ENCODE data around the gene POLR2L. TPM values are rescaled to one million over a fixed set of nuclear protein-coding genes. Genes with fewer than 3 reads are reported as not detected.

POLR2L gene
- total RNA-seq, 1 donor from 2014 or later, result 108 TPM

DNA sequence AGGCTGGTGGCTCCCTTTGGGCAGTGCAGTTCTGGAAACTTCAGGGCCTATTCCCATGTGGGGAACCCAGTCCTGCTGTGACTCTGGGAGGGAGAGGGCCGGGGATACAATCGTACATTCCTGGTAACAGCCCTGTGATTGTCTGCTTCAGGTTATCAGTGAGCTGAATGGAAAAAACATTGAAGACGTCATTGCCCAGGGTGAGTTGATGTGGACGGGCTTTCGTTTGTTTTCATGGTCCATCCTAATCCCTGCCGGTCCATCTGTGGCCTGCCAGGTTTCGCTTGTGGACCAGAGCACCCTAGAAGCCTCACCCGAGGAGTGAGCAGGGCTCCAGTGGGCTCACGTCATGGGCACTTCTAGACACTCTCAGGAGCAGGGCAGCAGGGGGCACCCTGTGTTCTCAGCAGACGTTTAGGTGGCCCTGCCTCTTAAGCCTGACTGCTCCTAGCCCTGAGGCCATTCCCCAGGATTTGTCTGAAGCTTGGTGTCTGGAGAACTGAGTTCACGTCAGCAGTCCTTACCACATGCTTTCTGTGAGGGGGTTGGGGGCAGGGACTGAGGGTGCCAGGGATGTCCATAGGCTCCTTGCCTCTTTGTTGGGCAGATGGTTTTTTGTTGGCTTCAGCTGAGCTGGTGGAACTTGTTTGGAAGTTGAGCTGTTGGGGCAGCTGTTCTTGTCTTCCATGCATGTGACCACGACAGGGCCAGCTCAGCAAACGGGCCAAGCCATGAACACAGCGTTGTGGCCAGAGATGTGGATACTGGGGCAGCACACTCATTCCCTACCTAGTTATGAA lies 30.7 kb downstream of the POLR2L start:
- DNase-seq (ENCODE audit: low spot score), result no peak

GRCh38 chr11:810040-810567 lies 32.2 kb downstream of the POLR2L start:
- no peak for DNase-seq (ENCODE audit: low spot score)

DNA sequence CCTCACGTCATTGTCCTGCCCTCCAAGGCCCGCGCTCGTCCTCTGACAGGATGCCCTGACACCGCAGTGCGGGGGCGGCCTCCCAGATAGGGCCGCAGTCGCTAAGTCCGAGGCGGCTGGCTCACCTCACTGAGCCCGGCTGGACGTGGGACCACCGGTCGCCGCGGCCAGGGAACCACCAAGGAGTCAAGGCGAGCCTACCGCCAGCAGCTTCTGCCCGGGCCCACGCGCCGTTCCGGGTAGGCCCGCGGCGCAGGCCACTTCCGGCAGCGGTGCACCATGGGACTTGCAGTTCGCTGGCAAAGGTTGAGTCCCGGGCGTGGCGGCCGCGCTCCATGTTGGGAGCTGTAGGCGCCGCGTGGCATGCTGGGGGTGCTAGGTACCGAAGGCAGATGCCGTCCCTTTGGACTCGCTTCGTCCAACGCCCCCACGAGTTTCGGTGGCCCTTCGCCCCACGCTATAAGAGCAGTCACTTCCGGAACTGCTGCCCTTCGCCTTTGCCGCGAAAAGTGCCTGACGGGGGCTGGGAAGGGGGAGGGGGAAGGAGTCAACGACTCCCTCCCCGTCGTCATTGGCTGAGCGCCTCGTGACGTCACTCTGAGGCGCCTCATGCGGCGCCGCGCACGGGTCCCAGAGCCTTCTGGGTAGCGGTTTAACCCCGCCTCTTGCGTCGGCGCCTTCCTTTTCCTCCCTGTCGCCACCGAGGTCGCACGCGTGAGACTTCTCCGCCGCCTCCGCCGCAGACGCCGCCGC lies 32.9 kb downstream of the POLR2L start, which contains the start of gene RPLP2:
Gene RPLP2, plus strand, starts transcription at position 681 of the 753 bp plus-strand sequence. CDS start 268 bp downstream, outside the sequence.
- peak; percentile 97 for DNase-seq (ENCODE audit: low spot score)

DNA sequence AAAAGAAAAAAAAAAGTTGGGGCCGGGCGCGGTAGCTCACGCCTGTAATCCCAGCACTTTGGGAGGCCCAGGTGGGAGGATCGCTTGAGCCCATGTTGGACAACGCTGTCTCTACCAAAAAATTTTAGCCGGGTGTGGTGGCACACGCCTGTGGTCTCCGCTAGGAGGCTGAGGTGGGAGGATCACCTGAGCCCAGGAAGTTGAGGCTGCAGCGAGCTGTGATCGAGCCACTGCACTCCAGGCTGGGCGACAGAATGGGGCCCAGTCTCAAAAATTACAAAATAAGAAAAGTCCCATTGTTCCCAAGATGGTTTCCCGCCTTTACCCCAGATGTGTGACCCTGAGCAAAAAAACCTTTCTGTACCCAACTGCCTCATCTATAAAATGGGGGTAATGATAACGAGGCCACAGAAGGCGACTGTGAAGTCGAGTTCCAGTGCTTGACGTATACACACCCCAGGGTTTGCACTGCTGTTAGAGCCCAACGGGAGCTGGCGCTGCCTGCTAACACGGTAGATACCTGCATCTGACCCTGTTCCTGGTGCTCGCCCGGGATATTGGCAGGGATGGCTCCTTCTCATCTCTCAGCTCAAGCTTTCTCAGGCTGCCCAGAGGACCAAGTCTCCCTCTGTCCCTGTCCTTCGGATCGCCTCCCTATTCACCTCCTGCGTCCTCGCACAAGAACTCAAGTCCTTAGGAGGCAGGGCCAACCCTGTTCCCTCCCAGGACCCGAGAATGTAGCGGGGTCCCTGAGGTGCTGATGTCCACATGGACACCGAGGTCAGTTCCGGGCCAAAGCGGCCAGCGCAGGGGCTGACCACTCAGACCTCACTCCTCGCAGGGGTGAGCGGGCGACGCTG lies 33.7 kb downstream of the POLR2L start:
- DNase-seq (ENCODE audit: low spot score), result no peak

GRCh38 chr11:804599-804964 lies 37.7 kb downstream of the POLR2L start:
- DNase-seq (ENCODE audit: low spot score), result no peak

- DNase-seq (ENCODE audit: low spot score), result no peak
Measured at GRCh38 chr11:803770-804598, 38.3 kb downstream of the POLR2L start.

GRCh38 chr11:803467-803742 lies 38.9 kb downstream of the POLR2L start:
- no peak for DNase-seq (ENCODE audit: low spot score)

DNA sequence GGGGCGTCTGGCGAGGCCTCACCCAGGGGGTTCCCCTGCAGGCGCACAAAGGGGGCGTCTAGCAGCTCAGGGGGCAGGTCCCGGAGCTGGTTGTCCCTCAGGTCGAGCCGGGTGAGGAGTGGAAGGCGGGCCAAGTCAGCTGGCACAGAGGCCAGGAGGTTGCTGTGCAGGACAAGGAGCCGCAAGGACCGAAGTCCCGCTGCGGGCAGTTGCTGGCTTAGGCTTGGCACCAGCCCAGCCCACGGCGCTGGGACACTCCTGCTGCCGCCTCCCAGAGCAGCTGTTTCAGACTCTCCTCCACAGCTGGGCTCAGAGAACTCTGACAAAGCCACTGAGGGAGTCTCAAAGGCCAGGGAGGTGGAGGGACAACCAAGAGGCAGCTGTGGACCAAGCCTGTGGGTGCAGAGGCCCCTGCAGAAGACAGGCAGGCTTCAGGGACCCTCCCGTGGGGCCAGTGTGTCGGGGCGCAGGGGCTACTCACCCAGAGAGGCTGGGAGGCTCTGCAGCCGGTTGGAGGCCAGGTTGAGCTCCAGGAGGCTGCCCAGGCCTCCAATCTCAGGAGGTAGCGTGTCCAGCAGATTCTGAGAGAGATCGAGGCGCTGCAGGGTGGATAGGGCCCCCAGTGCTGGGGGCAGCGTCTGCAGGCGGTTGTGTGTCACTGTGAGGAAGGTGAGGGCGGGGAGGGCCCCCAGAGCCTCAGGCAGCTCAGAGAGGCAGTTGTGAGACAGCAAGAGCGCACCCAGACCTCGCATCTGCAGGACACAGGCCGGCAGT lies 39.4 kb downstream of the POLR2L start:
- no peak for DNase-seq (ENCODE audit: low spot score)

DNA sequence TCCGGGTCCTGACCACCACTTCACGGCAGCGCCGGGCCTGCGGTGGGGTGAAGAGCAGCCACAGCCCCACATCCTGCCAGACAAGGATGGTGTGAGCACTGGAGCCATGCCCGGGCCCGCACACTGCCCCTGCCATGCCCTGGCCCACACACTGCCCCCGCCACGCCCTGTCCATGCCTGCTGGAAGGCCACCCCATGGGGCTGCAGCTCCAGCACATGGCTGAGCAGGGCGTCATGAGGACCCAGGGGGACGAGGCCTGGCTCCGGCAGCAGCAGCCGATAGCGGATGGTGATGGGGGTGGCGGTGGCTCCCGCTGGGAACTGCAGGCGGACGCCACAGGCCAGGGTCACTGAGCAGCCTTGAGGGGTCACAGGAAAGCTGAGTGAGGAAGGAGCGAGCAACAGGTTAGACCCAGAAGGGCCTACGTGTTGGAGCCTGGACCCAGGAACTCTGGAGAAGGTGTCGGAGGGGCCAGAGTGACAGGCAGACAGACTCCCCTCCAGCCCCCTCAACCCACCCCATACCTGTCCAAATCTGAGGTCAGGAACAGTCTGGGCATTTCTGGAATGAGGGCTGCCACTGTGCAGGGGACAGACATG lies 40.2 kb downstream of the POLR2L start:
- DNase-seq (ENCODE audit: low spot score), result no peak

DNA sequence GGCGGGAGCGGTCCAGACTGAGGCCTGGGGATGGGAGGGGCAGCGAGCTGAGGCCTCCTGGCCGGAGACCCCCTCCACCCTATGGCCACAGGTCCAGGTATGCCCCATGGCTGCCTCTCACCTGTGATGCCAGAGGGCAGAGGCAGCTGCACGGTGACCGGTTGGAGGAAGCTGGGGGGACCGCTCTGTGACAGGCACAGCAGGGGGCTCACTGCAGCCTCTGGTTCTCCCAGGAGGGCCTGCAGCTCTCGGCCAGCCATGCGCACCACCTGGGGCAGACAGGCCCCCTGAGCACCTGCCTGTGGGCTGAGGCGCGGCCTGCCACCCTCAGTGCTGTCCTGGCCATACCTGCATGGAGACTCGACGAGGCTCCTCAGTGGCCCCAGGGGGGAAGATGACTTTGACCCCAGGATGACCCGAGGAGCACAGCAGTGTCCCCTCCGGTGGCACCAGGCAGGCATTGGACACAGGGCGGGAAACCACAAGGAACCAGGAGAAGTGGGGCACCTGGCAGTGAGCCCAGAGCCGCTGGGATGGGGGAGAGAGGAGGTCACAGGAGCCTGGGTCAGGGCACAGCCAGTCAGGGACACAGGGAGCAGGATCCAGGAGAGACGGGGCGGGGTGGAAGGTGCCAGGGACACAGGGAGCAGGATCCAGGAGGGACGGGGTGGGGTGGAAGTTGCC lies 41.1 kb downstream of the POLR2L start:
- DNase-seq (ENCODE audit: low spot score), result no peak

DNA sequence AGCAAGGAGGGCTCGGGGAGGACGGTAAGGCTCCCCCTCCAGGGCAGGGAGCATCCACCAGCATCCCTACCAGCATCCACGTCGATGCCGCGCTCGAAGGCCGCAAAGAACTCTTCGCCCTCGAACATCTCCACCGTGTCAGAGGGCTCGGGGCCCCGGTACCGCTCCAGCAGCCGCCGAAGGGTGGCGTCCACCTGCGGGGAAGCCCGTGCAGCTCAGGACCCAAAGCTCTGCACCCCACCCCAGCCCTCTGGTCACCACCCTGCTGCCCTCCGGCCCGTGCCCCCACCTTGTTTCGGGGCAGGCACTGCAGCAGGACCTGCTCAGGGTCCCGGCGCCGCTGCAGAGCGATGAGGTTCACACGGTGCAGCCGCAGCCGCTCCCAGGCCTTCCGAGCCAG lies 41.9 kb downstream of the POLR2L start:
- DNase-seq (ENCODE audit: low spot score), result no peak

- DNase-seq (ENCODE audit: low spot score), result no peak
Measured at GRCh38 chr11:799641-800316, 42.5 kb downstream of the POLR2L start.

DNA sequence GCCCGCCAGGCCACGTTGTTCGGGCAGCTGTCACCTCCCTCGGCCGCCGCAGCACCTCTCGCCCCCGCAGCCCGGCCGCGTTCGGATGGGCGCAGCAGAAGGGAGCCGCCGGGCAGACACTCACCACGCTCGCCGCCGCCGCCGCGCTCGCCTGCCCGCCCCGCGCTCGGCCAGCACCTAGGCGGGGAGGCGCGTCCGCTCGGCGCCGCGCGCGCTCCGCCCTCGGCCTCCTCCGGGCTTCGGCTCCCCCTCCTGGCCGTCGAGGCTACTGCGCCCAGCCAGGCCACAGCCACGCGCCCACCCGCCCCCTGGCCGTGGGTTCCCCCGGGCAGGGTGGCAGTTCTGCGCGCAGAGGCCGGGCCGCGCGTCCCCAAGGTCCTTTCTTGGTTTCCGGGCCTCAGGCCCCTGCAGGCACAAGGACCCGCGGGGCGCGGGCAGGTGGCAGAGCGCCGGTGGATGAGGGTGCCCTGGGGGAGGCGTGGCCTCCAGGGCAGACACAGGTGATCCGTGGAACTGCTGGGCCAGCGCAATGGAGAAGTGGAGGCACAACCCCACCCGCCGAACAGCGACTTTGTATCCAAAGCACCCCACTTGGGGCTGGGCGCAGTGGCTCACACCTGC lies 44.1 kb downstream of the POLR2L start, which contains the start of gene SLC25A22:
Gene SLC25A22, minus strand, starts transcription at position 189 of the 621 bp plus-strand sequence. CDS start 3,275 bp downstream, outside the sequence.
- DNase-seq (ENCODE audit: low spot score), result peak; percentile 73

DNA sequence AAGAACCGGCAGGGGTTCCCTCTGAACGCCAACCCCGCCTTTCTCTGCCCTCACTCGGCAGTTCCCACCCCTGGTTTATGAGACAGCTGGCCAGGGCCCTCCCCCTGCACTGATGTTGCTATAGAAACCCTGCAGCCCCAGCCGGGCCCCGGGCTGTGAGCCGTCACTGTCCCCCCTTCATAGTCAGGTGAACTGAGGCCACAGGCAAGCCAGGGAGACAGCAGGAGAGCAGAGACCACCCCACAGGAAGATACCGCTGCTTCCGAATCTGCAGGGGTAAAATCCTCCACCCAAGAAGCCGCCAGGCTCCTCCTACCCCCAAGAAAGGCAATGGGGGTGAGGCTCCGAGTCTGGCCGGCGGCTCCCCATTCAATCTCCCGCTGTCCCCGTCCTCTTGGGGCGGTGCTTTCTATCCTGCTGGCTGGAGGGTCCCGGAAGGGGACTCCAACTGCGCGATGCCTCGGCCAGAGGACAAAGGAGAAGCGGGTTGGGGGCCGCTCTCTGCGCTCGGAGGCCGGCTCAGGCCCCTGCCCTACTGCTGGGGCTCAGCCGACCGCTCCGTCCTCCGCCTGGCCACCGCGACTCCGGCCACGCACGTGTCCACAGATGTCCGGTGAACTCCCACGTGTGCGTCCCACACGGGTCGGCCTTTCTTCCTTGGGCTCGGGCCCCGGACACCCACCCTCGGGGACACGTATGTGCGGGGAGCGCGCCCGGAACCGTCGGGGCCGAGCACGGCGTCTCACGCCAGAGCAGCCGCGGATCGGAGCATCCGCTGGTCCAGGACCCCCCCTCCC lies 44.8 kb downstream of the POLR2L start:
- peak; percentile 54 for DNase-seq (ENCODE audit: low spot score)

DNA sequence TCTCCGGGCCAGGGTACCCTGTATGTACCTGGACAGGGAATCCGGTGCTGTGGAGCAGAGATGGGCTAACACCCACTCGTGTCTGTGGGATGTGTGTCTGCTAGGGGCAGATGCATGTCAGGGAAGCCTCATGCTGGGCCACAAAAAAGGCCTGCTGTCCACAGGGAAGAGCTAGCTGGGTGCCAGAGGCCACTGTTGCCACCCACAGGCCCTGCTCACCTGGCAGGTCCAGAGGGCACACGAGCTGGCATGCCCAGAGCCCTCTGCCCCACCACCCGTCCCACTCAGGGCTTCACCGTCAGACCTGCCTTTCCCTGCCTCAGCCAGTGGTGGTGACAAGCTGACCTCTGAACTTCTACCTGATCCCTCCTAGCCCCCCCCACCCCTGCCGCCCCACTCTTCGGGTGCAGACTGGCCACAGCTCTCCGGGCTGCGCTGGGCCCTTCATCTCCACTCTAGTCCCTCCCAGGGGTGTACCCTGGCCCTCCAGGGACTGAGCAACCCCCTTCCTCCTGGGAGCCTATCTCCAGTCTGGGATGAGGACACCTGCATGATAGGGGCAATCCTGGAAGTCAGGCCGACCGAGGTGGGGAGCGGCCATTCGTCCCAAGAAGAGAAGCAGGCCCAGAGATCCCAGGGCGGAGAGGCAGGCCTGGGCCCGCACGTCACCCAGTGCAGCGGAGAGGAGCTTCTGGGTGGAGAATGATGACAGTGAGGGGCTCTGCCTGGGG lies 45.6 kb downstream of the POLR2L start:
- no peak for DNase-seq (ENCODE audit: low spot score)
